GM12864 (cell line): ENCODE data around the gene GFRA1.

ENCODE experiments used
- DNase-seq: peaks from one replicate; pipeline ENCODE4 v3.0.0-alpha.2; 2011; ENCODE audit warnings: low read depth
- H3K4me3 ChIP-seq: 2 replicates; pipeline ENCODE4 v1.5.1; 2011; ENCODE audit warnings: mild to moderate bottlenecking, low read depth, low read length, control low read depth
- CTCF ChIP-seq: IDR thresholded peaks from 2 replicates; pipeline ENCODE4 v1.5.1; 2011; ENCODE audit warnings: low read depth, mild to moderate bottlenecking, moderate library complexity, low read length, control low read depth, inconsistent platforms; ENCODE audit errors: missing control alignments

The GFRA1 gene

GRCh38 chr10:116245156-116245555 lies 27.9 kb downstream of the GFRA1 start:
- H3K4me3 ChIP-seq: no peak overlapping the region
- TF ChIP-seq CTCF: no peak
- DNase-seq: no peak

DNA sequence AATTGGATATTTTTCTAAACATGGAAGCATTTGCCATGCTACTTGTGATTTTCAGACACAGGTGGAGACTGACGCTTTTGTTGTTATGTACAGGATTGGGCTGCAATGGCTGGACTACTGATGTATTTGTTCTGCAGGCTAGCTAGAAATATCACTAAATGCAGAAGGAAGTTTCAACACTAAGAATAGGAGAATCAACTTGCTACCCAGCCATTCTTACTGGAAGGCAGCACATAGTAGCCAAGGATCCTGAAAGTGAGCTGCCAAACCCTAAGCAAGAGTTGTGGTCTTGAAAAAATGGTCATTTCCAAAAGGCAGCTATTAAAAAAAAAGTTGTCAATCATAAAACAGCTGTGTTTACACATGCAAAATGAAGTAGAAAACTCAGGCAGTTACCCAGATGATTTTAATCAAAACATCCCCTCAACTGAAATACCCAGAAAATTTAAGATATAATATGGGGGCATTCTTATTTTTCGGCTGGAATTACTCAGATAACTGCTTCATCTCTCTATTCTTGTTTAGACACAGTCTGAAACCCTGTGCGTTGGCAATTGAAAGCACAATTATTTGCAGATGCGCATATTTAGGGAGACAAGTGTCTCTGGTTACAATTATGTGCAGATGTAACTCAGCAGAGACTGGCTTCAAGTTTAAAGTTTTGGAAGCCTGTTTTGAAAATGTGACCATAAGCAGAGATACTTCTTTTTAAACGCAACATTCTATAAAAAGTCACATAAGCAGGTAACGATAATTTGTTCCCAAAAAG lies 31.2 kb downstream of the GFRA1 start:
- H3K4me3 ChIP-seq: no peak overlapping the region
- DNase-seq: no peak
- TF ChIP-seq CTCF: no peak

DNA sequence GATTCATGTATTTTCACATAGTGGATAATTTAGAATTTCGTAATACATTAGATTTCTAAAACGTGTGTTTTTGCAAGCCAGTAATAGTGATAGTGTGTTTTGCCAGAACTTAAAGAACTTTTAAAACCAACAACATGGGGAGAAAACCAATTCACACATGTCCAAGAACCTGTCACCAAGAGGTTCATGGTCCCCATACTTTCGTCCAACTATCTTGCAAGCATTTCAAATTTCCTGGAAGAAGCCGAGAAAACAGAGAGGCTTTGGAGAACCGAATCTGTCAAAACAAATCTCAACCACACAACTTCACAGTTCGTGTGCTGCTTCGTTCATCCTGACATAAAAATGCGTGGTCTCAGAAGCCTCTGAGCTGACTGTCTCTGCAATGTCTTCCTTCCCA lies 31.9 kb downstream of the GFRA1 start:
- TF ChIP-seq CTCF: no peak
- no peak for DNase-seq
- no peak overlapping the region for H3K4me3 ChIP-seq

DNA sequence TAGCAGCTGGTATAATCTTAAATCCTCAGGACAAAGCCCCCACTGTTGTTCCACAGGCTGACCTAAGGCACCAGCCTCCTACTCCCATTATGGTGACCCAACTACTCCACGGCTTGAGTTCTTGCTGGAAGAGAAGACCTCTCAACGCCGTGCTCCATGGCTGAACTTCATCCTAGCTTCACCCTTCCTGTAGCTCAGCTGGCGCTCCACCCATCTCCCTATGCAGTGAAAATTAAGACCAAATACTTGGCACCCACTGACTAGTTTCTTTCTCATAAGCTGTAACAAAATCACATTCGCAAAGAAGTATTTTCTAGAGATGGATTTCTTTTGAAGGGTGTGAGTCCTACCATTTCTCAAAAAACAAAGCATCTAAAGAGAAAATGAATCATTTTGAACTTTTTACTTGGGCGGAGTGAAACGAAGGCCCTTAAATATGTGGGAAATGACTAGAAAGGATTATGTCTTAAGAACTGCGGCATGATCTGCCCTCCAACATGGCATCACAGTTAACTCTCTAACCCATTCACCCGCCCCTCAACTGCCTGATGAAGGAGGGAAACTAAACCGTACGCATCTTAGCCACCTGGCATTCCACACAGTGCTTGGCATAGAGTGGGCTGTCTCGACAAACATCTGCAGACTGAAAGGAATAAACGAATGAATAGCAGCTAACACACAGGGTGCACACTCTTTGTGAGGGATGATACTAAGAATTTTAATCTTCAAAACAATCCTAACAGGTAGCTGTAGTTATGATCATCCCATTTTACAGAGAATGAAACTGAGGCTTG lies 32.7 kb downstream of the GFRA1 start:
- no peak overlapping the region for H3K4me3 ChIP-seq
- no peak for DNase-seq
- no peak for TF ChIP-seq CTCF

- no peak for DNase-seq
- no peak overlapping the region for H3K4me3 ChIP-seq
- TF ChIP-seq CTCF: no peak
Measured at GRCh38 chr10:116239229-116239628, 33.8 kb downstream of the GFRA1 start.

DNA sequence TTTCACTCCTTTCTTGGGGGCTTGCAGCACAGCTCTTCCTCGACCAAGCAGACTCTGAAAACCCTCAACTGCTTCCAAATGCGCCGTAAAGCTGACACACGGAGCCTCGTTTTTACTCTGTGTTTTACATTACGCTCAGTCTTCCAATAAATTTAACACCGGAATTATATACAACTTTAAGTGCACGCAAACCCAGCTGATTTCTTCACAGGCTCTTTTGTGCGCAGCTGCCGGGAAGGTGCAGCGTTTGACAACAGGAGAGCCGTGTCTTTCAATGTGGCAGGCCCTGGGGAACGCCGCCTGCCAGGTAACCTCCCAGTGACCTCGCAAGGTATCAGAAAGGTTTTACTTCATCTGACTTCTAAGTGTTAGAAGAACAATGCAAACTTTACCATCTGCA lies 35.0 kb downstream of the GFRA1 start:
- no peak for DNase-seq
- no peak for TF ChIP-seq CTCF
- H3K4me3 ChIP-seq: no peak overlapping the region
